ENCODE measurements around the gene ADAM15. TPM values are rescaled to one million over a fixed set of nuclear protein-coding genes. Genes with fewer than 3 reads are reported as not detected.

ADAM15 gene
- total and polyA plus RNA-seq, 2 donors (not counting 1 experiment from before 2014, with no cell fraction given) = 14.6 to 28.4 TPM

DNA sequence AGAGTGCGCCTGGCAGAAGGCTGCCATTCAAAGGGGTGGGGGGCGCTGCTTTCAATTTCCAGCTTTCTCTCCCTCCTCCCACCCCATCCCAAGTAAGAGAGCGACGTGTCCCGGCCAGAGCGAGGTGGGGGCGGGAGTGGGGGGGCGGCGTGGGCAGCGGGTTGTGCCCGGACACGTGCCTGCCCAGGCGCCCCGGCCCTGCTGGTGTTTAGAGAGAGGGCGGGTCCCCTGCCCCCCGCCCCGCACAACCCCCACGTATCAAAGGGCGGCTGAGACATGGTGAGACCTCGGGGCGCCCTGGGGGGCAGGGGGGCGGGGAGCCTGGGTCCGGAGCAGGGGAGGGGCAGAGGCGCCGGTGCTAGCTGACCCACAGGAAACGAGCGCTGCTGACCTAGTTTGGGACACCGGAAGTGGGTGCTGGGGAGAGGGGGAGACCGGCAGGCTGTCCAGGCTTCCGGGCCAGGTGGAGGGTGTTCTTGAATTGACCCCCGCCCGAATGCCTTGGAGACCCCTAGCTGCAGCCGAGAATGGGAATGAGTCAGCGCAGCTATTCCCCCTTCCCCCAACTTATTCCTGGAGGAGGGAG lies 47.3 kb upstream of the ADAM15 start:
- peak overlapping the region; percentile 94 for H3K27ac Mint-ChIP-seq
- Histone ChIP-seq H3K4me2 (replicated peaks; ENCODE audit: low read depth, low read length, poor library complexity, severe bottlenecking) (peak overlapping the region; percentile 96), H3K27ac (ENCODE audit: low read length in 2 of 2) (peak overlapping the region; percentile 59 to 81), H3K4me1 (ENCODE audit: control insufficient read depth in 2 of 2, insufficient read depth in 2 of 2, low read length in 2 of 2) (peaks cover 59 to 66% of the 10 kb centered on the region in 2 donors), H3K9ac (ENCODE audit: low read length) (peak overlapping the region; percentile 94), H3K79me2 (ENCODE audit: control insufficient read depth, insufficient read depth, low read length) (peaks cover 62% of the 10 kb centered on the region), H4K20me1 (ENCODE audit: control insufficient read depth, insufficient read depth, low read length, poor library complexity, severe bottlenecking) (peaks cover 29% of the 10 kb centered on the region), H3K9me3 (ENCODE audit: control extremely low read depth in 1 of 3, control insufficient read depth in 2 of 3, insufficient read depth in 1 of 3, low read length in 2 of 3) (no peaks in the 10 kb centered on the region), H3K4me3 (ENCODE audit: control extremely low read depth in 1 of 5, extremely low read depth in 1 of 5, insufficient read depth in 1 of 5, low read depth in 2 of 5, low read length in 4 of 5) (peak overlapping the region; percentile 84 to 98 (median 93)), H3K36me3 (replicated peaks in 1 of 2; ENCODE audit: control extremely low read depth in 1 of 2, control insufficient read depth in 1 of 2, extremely low read depth in 1 of 2, insufficient read depth in 2 of 2, low read length in 1 of 2) (peaks cover 0 to under 1% of the 10 kb centered on the region in 2 experiments), H3K27me3 (replicated peaks in 1 of 4; ENCODE audit: control extremely low read depth in 1 of 4, control insufficient read depth in 3 of 4, insufficient read depth in 4 of 4, low read length in 3 of 4) (no peaks in the 10 kb centered on the region), H2AFZ (ENCODE audit: insufficient read depth, low read depth, low read length, poor library complexity, severe bottlenecking) (peak overlapping the region; percentile 59)
- ChIA-PET POLR2A (interaction anchor here (1.5 to 7.4 kb wide), 2 partner anchors 11 to 30 kb away, joined by 9 to 74 read pairs; partner anchors contain the start of gene CKS1B), CTCF (interaction anchor here (0.7 to 18.4 kb wide), 3 partner anchors 10 to 60 kb away, joined by 3 to 295 read pairs (median 4); partner anchors contain the start of gene PBXIP1)
- no peak for DNase-seq
- H3K4me1 Mint-ChIP-seq = peaks cover 56% of the 10 kb centered on the region
- H3K27me3 Mint-ChIP-seq = no peaks in the 10 kb centered on the region
- H3K4me3 Mint-ChIP-seq = peak overlapping the region; percentile 90
- no peaks in the 10 kb centered on the region for H3K9me3 Mint-ChIP-seq (ENCODE audit: insufficient read depth)
- intact Hi-C loops (cut with micrococcal nuclease) = loop anchor here (5.0 kb wide), 3 partner anchors 397 to 677 kb away; partner anchors contain the start of genes ADAR, ATP8B2 and UBE2Q1
- ATAC-seq (ENCODE audit: low read depth) = no peak
- TF ChIP-seq EZH2 (IDR thresholded peaks at IDR 0.05; ENCODE audit: borderline replicate concordance, insufficient read depth, low read depth, low read length, poor library complexity, severe bottlenecking) = no peak
- TF ChIP-seq, protein P1, sequence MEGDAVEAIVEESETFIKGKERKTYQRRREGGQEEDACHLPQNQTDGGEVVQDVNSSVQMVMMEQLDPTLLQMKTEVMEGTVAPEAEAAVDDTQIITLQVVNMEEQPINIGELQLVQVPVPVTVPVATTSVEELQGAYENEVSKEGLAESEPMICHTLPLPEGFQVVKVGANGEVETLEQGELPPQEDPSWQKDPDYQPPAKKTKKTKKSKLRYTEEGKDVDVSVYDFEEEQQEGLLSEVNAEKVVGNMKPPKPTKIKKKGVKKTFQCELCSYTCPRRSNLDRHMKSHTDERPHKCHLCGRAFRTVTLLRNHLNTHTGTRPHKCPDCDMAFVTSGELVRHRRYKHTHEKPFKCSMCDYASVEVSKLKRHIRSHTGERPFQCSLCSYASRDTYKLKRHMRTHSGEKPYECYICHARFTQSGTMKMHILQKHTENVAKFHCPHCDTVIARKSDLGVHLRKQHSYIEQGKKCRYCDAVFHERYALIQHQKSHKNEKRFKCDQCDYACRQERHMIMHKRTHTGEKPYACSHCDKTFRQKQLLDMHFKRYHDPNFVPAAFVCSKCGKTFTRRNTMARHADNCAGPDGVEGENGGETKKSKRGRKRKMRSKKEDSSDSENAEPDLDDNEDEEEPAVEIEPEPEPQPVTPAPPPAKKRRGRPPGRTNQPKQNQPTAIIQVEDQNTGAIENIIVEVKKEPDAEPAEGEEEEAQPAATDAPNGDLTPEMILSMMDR (IDR thresholded peaks at IDR 0.05) = no peak
- WGBS (ENCODE audit: insufficient coverage) = 1% methylated on average over 12 of the region's 34 CpGs
